Measurements from ENCODE around the gene EPHB2.

The EPHB2 gene

GRCh38 chr1:22778862-22779520 lies 68.4 kb downstream of the EPHB2 start:
- no peak overlapping the region for H3K4me3 ChIP-seq (ENCODE audit: low read depth, low read length)
- H3K36me3 ChIP-seq (ENCODE audit: control insufficient read depth, insufficient read depth, low read length): no peaks in the 10 kb centered on the region
- H3K9me3 ChIP-seq (ENCODE audit: control insufficient read depth, insufficient read depth, low read length): no peaks in the 10 kb centered on the region
- H3K4me1 ChIP-seq (ENCODE audit: control insufficient read depth, insufficient read depth, low read length): peaks cover 8% of the 10 kb centered on the region
- H3K9ac ChIP-seq (ENCODE audit: low read depth, low read length): no peak overlapping the region
- no peaks in the 10 kb centered on the region for H3K27me3 ChIP-seq (ENCODE audit: control insufficient read depth, insufficient read depth, low read length)

GRCh38 chr1:22780696-22781095 lies 70.1 kb downstream of the EPHB2 start:
- no peaks in the 10 kb centered on the region for H3K9me3 ChIP-seq (ENCODE audit: control insufficient read depth, insufficient read depth, low read length)
- no peaks in the 10 kb centered on the region for H3K27me3 ChIP-seq (ENCODE audit: control insufficient read depth, insufficient read depth, low read length)
- no peaks in the 10 kb centered on the region for H3K36me3 ChIP-seq (ENCODE audit: control insufficient read depth, insufficient read depth, low read length)
- H3K9ac ChIP-seq (ENCODE audit: low read depth, low read length): no peak overlapping the region
- no peak overlapping the region for H3K4me3 ChIP-seq (ENCODE audit: low read depth, low read length)
- H3K4me1 ChIP-seq (ENCODE audit: control insufficient read depth, insufficient read depth, low read length): peaks cover 8% of the 10 kb centered on the region

GRCh38 chr1:22781483-22781882 lies 70.8 kb downstream of the EPHB2 start:
- H3K4me1 ChIP-seq (ENCODE audit: control insufficient read depth, insufficient read depth, low read length): peaks cover 8% of the 10 kb centered on the region
- H3K36me3 ChIP-seq (ENCODE audit: control insufficient read depth, insufficient read depth, low read length): no peaks in the 10 kb centered on the region
- H3K4me3 ChIP-seq (ENCODE audit: low read depth, low read length): no peak overlapping the region
- no peak overlapping the region for H3K9ac ChIP-seq (ENCODE audit: low read depth, low read length)
- no peaks in the 10 kb centered on the region for H3K27me3 ChIP-seq (ENCODE audit: control insufficient read depth, insufficient read depth, low read length)
- no peaks in the 10 kb centered on the region for H3K9me3 ChIP-seq (ENCODE audit: control insufficient read depth, insufficient read depth, low read length)

- H3K9me3 ChIP-seq (ENCODE audit: control insufficient read depth, insufficient read depth, low read length): no peaks in the 10 kb centered on the region
- H3K27me3 ChIP-seq (ENCODE audit: control insufficient read depth, insufficient read depth, low read length): no peaks in the 10 kb centered on the region
- no peak overlapping the region for H3K4me3 ChIP-seq (ENCODE audit: low read depth, low read length)
- H3K36me3 ChIP-seq (ENCODE audit: control insufficient read depth, insufficient read depth, low read length): no peaks in the 10 kb centered on the region
- no peak overlapping the region for H3K9ac ChIP-seq (ENCODE audit: low read depth, low read length)
- H3K4me1 ChIP-seq (ENCODE audit: control insufficient read depth, insufficient read depth, low read length): peaks cover 8% of the 10 kb centered on the region
Measured at GRCh38 chr1:22782406-22782805, 71.8 kb downstream of the EPHB2 start.

GRCh38 chr1:22784317-22784716 lies 73.7 kb downstream of the EPHB2 start:
- Histone ChIP-seq H3K9me3 (ENCODE audit: control insufficient read depth, insufficient read depth, low read length) (no peaks in the 10 kb centered on the region), H3K4me1 (ENCODE audit: control insufficient read depth, insufficient read depth, low read length) (peaks cover 8% of the 10 kb centered on the region)

GRCh38 chr1:22784737-22785136 lies 74.1 kb downstream of the EPHB2 start:
- H3K4me3 ChIP-seq (ENCODE audit: low read depth, low read length): no peak overlapping the region
- no peaks in the 10 kb centered on the region for H3K9me3 ChIP-seq (ENCODE audit: control insufficient read depth, insufficient read depth, low read length)
- no peaks in the 10 kb centered on the region for H3K27me3 ChIP-seq (ENCODE audit: control insufficient read depth, insufficient read depth, low read length)
- H3K36me3 ChIP-seq (ENCODE audit: control insufficient read depth, insufficient read depth, low read length): no peaks in the 10 kb centered on the region
- no peak overlapping the region for H3K9ac ChIP-seq (ENCODE audit: low read depth, low read length)
- peaks cover 8% of the 10 kb centered on the region for H3K4me1 ChIP-seq (ENCODE audit: control insufficient read depth, insufficient read depth, low read length)

More at GRCh38 chr1:22784317-22784716, 73.7 kb downstream of the EPHB2 start:
- H3K36me3 ChIP-seq (ENCODE audit: control insufficient read depth, insufficient read depth, low read length): no peaks in the 10 kb centered on the region
- no peaks in the 10 kb centered on the region for H3K27me3 ChIP-seq (ENCODE audit: control insufficient read depth, insufficient read depth, low read length)
- H3K9ac ChIP-seq (ENCODE audit: low read depth, low read length): no peak overlapping the region
- H3K4me3 ChIP-seq (ENCODE audit: low read depth, low read length): no peak overlapping the region

- H3K36me3 ChIP-seq (ENCODE audit: control insufficient read depth, insufficient read depth, low read length): no peaks in the 10 kb centered on the region
- H3K4me1 ChIP-seq (ENCODE audit: control insufficient read depth, insufficient read depth, low read length): peaks cover 4% of the 10 kb centered on the region
- H3K9ac ChIP-seq (ENCODE audit: low read depth, low read length): no peak overlapping the region
- H3K9me3 ChIP-seq (ENCODE audit: control insufficient read depth, insufficient read depth, low read length): no peaks in the 10 kb centered on the region
- no peaks in the 10 kb centered on the region for H3K27me3 ChIP-seq (ENCODE audit: control insufficient read depth, insufficient read depth, low read length)
- H3K4me3 ChIP-seq (ENCODE audit: low read depth, low read length): no peak overlapping the region
Measured at GRCh38 chr1:22786101-22786500, 75.5 kb downstream of the EPHB2 start.

GRCh38 chr1:22786719-22787489 lies 76.3 kb downstream of the EPHB2 start:
- H3K9ac ChIP-seq (ENCODE audit: low read depth, low read length): no peak overlapping the region
- H3K27me3 ChIP-seq (ENCODE audit: control insufficient read depth, insufficient read depth, low read length): no peaks in the 10 kb centered on the region
- H3K4me3 ChIP-seq (ENCODE audit: low read depth, low read length): no peak overlapping the region
- no peaks in the 10 kb centered on the region for H3K36me3 ChIP-seq (ENCODE audit: control insufficient read depth, insufficient read depth, low read length)
- H3K9me3 ChIP-seq (ENCODE audit: control insufficient read depth, insufficient read depth, low read length): no peaks in the 10 kb centered on the region
- peaks cover 2% of the 10 kb centered on the region for H3K4me1 ChIP-seq (ENCODE audit: control insufficient read depth, insufficient read depth, low read length)

GRCh38 chr1:22787636-22788035 lies 77.0 kb downstream of the EPHB2 start:
- Histone ChIP-seq H3K27me3 (ENCODE audit: control insufficient read depth, insufficient read depth, low read length) (no peaks in the 10 kb centered on the region), H3K9ac (ENCODE audit: low read depth, low read length) (no peak overlapping the region), H3K9me3 (ENCODE audit: control insufficient read depth, insufficient read depth, low read length) (no peaks in the 10 kb centered on the region), H3K36me3 (ENCODE audit: control insufficient read depth, insufficient read depth, low read length) (no peaks in the 10 kb centered on the region), H3K4me1 (ENCODE audit: control insufficient read depth, insufficient read depth, low read length) (no peaks in the 10 kb centered on the region), H3K4me3 (ENCODE audit: low read depth, low read length) (no peak overlapping the region)

- Histone ChIP-seq H3K27me3 (ENCODE audit: control insufficient read depth, insufficient read depth, low read length) (no peaks in the 10 kb centered on the region), H3K4me1 (ENCODE audit: control insufficient read depth, insufficient read depth, low read length) (no peaks in the 10 kb centered on the region), H3K36me3 (ENCODE audit: control insufficient read depth, insufficient read depth, low read length) (no peaks in the 10 kb centered on the region), H3K4me3 (ENCODE audit: low read depth, low read length) (no peak overlapping the region), H3K9ac (ENCODE audit: low read depth, low read length) (no peak overlapping the region), H3K9me3 (ENCODE audit: control insufficient read depth, insufficient read depth, low read length) (no peaks in the 10 kb centered on the region)
Measured at GRCh38 chr1:22788254-22788661, 77.6 kb downstream of the EPHB2 start.

GRCh38 chr1:22789356-22789994 lies 78.8 kb downstream of the EPHB2 start:
- Histone ChIP-seq H3K4me1 (ENCODE audit: control insufficient read depth, insufficient read depth, low read length) (no peaks in the 10 kb centered on the region), H3K9ac (ENCODE audit: low read depth, low read length) (no peak overlapping the region), H3K27me3 (ENCODE audit: control insufficient read depth, insufficient read depth, low read length) (no peaks in the 10 kb centered on the region), H3K4me3 (ENCODE audit: low read depth, low read length) (no peak overlapping the region), H3K36me3 (ENCODE audit: control insufficient read depth, insufficient read depth, low read length) (no peaks in the 10 kb centered on the region), H3K9me3 (ENCODE audit: control insufficient read depth, insufficient read depth, low read length) (no peaks in the 10 kb centered on the region)

Data from iPS-15b (cell line).